Liver (tissue), 9 donors: Measurements from ENCODE around the gene CETN2. TPM values are rescaled to one million over a fixed set of nuclear protein-coding genes. Genes with fewer than 3 reads are reported as not detected.

Experiments
- DNase-seq: peaks from one replicate; pipeline ENCODE4 v3.0.0-alpha.2; 2017; ENCODE audit warnings: low spot score
- H3K27ac ChIP-seq, 2 donors: one replicate each; pipeline ENCODE4 v1.7.0; 2013; ENCODE audit warnings: inconsistent platforms in 2 of 2, low read length in 2 of 2, control low read depth in 1 of 2, low read depth in 1 of 2, mild to moderate bottlenecking in 1 of 2
- H3K27me3 ChIP-seq, 4 donors: one replicate each; pipeline versions ENCODE4 v1.6.1 to v1.7.0; 2013; ENCODE audit warnings: low read length in 3 of 4, inconsistent platforms in 1 of 4, mild to moderate bottlenecking in 1 of 4, moderate library complexity in 1 of 4; ENCODE audit not compliant: control insufficient read depth in 4 of 4, insufficient read depth in 4 of 4
- H3K36me3 ChIP-seq, 4 donors: one replicate each; pipeline versions ENCODE4 v1.6.1 to v1.7.0; 2013; ENCODE audit warnings: low read length in 3 of 4, mild to moderate bottlenecking in 3 of 4, low read depth in 1 of 4, moderate library complexity in 1 of 4; ENCODE audit not compliant: control insufficient read depth in 4 of 4, insufficient read depth in 3 of 4
- H3K4me1 ChIP-seq, 4 donors: one replicate each; pipeline versions ENCODE4 v1.6.1 to v1.7.0; 2013; ENCODE audit warnings: low read length in 3 of 4, mild to moderate bottlenecking in 3 of 4, moderate library complexity in 1 of 4; ENCODE audit not compliant: control insufficient read depth in 4 of 4, insufficient read depth in 4 of 4
- H3K4me3 ChIP-seq, 3 donors: one replicate each; pipeline versions ENCODE4 v1.6.1 to v1.7.0; 2013; ENCODE audit warnings: low read length in 3 of 3, control low read depth in 1 of 3, low read depth in 1 of 3, mild to moderate bottlenecking in 1 of 3
- H3K9ac ChIP-seq, 2 donors: one replicate each; pipeline ENCODE4 v1.7.0; 2013; ENCODE audit warnings: low read length in 2 of 2, mild to moderate bottlenecking in 2 of 2, moderate library complexity in 2 of 2, control low read depth in 1 of 2, low read depth in 1 of 2
- H3K9me3 ChIP-seq, 4 donors: one replicate each; pipeline versions ENCODE4 v1.6.1 to v1.7.0; 2013; ENCODE audit warnings: low read length in 3 of 4; ENCODE audit not compliant: control insufficient read depth in 4 of 4
- EGR1 ChIP-seq, 2 donors: IDR thresholded peaks; 2 replicates each; pipeline ENCODE4 v1.6.1; 2016 to 2018; ENCODE audit warnings: antibody characterized with exemption in 2 of 2, low read depth in 2 of 2
- FOXA1 ChIP-seq: IDR thresholded peaks from 2 replicates; pipeline ENCODE4 v1.6.1; 2016; ENCODE audit warnings: antibody characterized with exemption
- FOXA2 ChIP-seq: IDR thresholded peaks from 2 replicates; pipeline ENCODE4 v1.6.1; 2016; ENCODE audit warnings: antibody characterized with exemption
- GABPA ChIP-seq, 2 donors: IDR thresholded peaks in 1 of 2; conservative IDR thresholded peaks in 1 of 2; 2 replicates each; pipeline ENCODE4 v1.6.1; 2016; ENCODE audit warnings: antibody characterized with exemption in 2 of 2, mild to moderate bottlenecking in 1 of 2, moderate library complexity in 1 of 2
- HNF4A ChIP-seq, 2 donors: conservative IDR thresholded peaks; 2 replicates each; pipeline ENCODE4 v1.6.1; 2016; ENCODE audit warnings: antibody characterized with exemption in 2 of 2, mild to moderate bottlenecking in 2 of 2
- JUND ChIP-seq, 2 donors: IDR thresholded peaks; 2 replicates each; pipeline ENCODE4 v1.6.1; 2016; ENCODE audit warnings: antibody characterized with exemption in 2 of 2
- NR2F2 ChIP-seq: IDR thresholded peaks from 2 replicates; pipeline ENCODE4 v1.6.1; 2016; ENCODE audit warnings: antibody characterized with exemption
- RXRA ChIP-seq, 2 donors: IDR thresholded peaks; 2 replicates each; pipeline ENCODE4 v1.6.1; 2017 to 2018; ENCODE audit warnings: antibody characterized with exemption in 2 of 2, mild to moderate bottlenecking in 1 of 2
- TAF1 ChIP-seq: conservative IDR thresholded peaks from 2 replicates; pipeline ENCODE4 v1.6.1; 2016; ENCODE audit warnings: antibody characterized with exemption, mild to moderate bottlenecking
- YY1 ChIP-seq: IDR thresholded peaks from 2 replicates; pipeline ENCODE4 v1.6.1; 2016; ENCODE audit warnings: antibody characterized with exemption, mild to moderate bottlenecking
- WGBS: extraction: QIAGEN DNeasy Blood & Tissue Kit; methylation state at CpG from one replicate; pipeline ENCODE4 v1.1.7; 2013; 5-methylcytosine and 5-hydroxymethylcytosine counted together
- polyA plus RNA-seq, 2 donors: library from polyadenylated mRNA; stranded (reverse) in 1 of 2; unstranded in 1 of 2; fragments of 200-250 nt in 1 of 2; fragments of >200 nt in 1 of 2; fragmentation: Nextera tagmentation in 1 of 2; extraction: Ambion mirVana in 1 of 2; gene quantifications; one replicate each; pipeline versions ENCODE4 v1.2.1 to v1.2.3, GENCODE V29; 2013 to 2015
- total RNA-seq, 2 donors: library from RNA; depleted of rRNA; stranded (reverse); fragments of >200 nt; gene quantifications; one replicate each; pipeline ENCODE4 v1.2.3, GENCODE V29; 2014
- TF ChIP-seq, protein P1 (sequence below): IDR thresholded peaks from 2 replicates; pipeline ENCODE4 v1.6.1; 2016; ENCODE audit warnings: antibody characterized with exemption
- TF ChIP-seq, protein P2 (sequence below): IDR thresholded peaks from 2 replicates; pipeline ENCODE4 v1.6.1; 2016; ENCODE audit warnings: antibody characterized with exemption
- TF ChIP-seq, protein P3 (sequence below): fragments of 150-350 bp; IDR thresholded peaks from 2 replicates; pipeline ENCODE4 v1.5.1; 2017; ENCODE audit warnings: improper control_type of control experiment, low read depth, low read length; ENCODE audit not compliant: missing input control
- TF ChIP-seq, protein P4 (sequence below): IDR thresholded peaks from 2 replicates; pipeline ENCODE4 v1.6.1; 2016; ENCODE audit warnings: antibody characterized with exemption
- TF ChIP-seq, protein P5 (sequence below): IDR thresholded peaks from 2 replicates; pipeline ENCODE4 v1.6.1; 2016; ENCODE audit warnings: antibody characterized with exemption, mild to moderate bottlenecking
- donor health status: healthy.
- donor health status: healthy.
- donor health status: healthy.
- donor health status: healthy.
- donor health status: healthy.

The CETN2 gene
- total and polyA plus RNA-seq, 4 donors: 10.1 to 24.3 (median 13.7) TPM

DNA sequence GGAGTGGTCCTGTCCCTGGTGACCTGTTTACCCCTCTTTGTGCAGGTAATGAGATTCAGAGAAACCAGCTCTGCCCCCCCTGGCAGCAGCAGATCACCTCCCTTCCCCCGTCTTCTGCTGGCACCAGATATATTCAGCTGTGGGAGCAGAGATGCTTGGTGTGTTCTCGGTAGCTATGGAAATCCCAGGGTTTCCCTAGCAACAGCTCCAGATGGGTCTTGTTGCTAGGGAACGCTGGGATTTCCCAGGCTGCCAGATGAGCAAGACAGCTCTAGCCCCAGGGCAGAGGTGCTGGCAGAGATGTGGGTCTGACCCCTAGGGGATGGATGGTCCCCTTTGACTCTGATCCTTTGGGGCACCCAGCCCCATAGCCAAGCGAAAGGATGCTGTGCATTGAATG lies 20.2 kb downstream of the CETN2 start:
- H3K4me3 ChIP-seq: no peak overlapping the region
- DNase-seq: no peak
- no peaks in the 10 kb centered on the region for H3K9me3 ChIP-seq
- TF ChIP-seq, protein P1, sequence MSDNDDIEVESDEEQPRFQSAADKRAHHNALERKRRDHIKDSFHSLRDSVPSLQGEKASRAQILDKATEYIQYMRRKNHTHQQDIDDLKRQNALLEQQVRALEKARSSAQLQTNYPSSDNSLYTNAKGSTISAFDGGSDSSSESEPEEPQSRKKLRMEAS: no peak
- TF ChIP-seq JUND (IDR thresholded peaks at IDR 0.05): no peak
- TF ChIP-seq GABPA (IDR thresholded peaks at IDR 0.05 in 1 of 2, conservative IDR thresholded peaks at IDR 0.05 in 1 of 2): no peak
- no peak for TF ChIP-seq HNF4A (conservative IDR thresholded peaks at IDR 0.05)
- TF ChIP-seq, protein P2, sequence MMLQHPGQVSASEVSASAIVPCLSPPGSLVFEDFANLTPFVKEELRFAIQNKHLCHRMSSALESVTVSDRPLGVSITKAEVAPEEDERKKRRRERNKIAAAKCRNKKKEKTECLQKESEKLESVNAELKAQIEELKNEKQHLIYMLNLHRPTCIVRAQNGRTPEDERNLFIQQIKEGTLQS: no peak
- H3K27ac ChIP-seq: no peak overlapping the region
- H3K4me1 ChIP-seq: no peaks in the 10 kb centered on the region
- H3K9ac ChIP-seq: no peak overlapping the region
- H3K36me3 ChIP-seq: no peaks in the 10 kb centered on the region
- whole genome bisulfite sequencing: 57% methylated on average over 4 of the region's 4 CpGs
- no peaks in the 10 kb centered on the region for H3K27me3 ChIP-seq

DNA sequence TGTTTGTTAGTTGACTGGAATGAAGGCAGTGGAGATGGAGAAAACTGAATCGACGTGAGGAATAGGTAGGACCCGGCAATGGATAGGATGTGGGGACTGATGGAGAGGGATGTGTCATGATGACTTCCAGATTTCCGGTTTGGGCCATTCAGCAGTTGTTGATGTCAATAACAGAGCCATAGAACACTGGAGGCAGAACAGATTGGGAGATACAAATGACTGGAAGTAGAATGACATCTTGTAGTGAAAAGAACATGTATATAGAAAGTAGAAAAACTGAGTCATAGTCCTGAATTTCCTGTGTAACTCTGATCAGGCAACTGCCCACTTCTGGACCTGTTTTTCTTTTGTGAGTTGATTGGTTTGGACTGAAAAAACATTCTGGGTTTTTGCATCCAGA lies 24.5 kb downstream of the CETN2 start:
- Histone ChIP-seq H3K9ac (no peak overlapping the region), H3K4me1 (no peaks in the 10 kb centered on the region), H3K27ac (no peak overlapping the region), H3K4me3 (no peak overlapping the region), H3K27me3 (no peaks in the 10 kb centered on the region), H3K9me3 (no peaks in the 10 kb centered on the region), H3K36me3 (no peaks in the 10 kb centered on the region)
- no peak for DNase-seq
- no peak for TF ChIP-seq NR2F2
- TF ChIP-seq, protein P3, sequence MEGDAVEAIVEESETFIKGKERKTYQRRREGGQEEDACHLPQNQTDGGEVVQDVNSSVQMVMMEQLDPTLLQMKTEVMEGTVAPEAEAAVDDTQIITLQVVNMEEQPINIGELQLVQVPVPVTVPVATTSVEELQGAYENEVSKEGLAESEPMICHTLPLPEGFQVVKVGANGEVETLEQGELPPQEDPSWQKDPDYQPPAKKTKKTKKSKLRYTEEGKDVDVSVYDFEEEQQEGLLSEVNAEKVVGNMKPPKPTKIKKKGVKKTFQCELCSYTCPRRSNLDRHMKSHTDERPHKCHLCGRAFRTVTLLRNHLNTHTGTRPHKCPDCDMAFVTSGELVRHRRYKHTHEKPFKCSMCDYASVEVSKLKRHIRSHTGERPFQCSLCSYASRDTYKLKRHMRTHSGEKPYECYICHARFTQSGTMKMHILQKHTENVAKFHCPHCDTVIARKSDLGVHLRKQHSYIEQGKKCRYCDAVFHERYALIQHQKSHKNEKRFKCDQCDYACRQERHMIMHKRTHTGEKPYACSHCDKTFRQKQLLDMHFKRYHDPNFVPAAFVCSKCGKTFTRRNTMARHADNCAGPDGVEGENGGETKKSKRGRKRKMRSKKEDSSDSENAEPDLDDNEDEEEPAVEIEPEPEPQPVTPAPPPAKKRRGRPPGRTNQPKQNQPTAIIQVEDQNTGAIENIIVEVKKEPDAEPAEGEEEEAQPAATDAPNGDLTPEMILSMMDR: no peak
- no peak for TF ChIP-seq FOXA1
- TF ChIP-seq, protein P4, sequence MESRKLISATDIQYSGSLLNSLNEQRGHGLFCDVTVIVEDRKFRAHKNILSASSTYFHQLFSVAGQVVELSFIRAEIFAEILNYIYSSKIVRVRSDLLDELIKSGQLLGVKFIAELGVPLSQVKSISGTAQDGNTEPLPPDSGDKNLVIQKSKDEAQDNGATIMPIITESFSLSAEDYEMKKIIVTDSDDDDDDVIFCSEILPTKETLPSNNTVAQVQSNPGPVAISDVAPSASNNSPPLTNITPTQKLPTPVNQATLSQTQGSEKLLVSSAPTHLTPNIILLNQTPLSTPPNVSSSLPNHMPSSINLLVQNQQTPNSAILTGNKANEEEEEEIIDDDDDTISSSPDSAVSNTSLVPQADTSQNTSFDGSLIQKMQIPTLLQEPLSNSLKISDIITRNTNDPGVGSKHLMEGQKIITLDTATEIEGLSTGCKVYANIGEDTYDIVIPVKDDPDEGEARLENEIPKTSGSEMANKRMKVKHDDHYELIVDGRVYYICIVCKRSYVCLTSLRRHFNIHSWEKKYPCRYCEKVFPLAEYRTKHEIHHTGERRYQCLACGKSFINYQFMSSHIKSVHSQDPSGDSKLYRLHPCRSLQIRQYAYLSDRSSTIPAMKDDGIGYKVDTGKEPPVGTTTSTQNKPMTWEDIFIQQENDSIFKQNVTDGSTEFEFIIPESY: no peak
- no peak for TF ChIP-seq RXRA (IDR thresholded peaks at IDR 0.05)
- TF ChIP-seq FOXA2: no peak
- no peak for TF ChIP-seq YY1
- no peak for TF ChIP-seq TAF1
- no peak for TF ChIP-seq JUND (IDR thresholded peaks at IDR 0.05)
- no peak for TF ChIP-seq EGR1 (IDR thresholded peaks at IDR 0.05; ENCODE audit: low read depth in 2 of 2)
- TF ChIP-seq, protein P5, sequence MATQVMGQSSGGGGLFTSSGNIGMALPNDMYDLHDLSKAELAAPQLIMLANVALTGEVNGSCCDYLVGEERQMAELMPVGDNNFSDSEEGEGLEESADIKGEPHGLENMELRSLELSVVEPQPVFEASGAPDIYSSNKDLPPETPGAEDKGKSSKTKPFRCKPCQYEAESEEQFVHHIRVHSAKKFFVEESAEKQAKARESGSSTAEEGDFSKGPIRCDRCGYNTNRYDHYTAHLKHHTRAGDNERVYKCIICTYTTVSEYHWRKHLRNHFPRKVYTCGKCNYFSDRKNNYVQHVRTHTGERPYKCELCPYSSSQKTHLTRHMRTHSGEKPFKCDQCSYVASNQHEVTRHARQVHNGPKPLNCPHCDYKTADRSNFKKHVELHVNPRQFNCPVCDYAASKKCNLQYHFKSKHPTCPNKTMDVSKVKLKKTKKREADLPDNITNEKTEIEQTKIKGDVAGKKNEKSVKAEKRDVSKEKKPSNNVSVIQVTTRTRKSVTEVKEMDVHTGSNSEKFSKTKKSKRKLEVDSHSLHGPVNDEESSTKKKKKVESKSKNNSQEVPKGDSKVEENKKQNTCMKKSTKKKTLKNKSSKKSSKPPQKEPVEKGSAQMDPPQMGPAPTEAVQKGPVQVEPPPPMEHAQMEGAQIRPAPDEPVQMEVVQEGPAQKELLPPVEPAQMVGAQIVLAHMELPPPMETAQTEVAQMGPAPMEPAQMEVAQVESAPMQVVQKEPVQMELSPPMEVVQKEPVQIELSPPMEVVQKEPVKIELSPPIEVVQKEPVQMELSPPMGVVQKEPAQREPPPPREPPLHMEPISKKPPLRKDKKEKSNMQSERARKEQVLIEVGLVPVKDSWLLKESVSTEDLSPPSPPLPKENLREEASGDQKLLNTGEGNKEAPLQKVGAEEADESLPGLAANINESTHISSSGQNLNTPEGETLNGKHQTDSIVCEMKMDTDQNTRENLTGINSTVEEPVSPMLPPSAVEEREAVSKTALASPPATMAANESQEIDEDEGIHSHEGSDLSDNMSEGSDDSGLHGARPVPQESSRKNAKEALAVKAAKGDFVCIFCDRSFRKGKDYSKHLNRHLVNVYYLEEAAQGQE: no peak
- WGBS: 91% methylated on average over 4 of the region's 4 CpGs
